Activated T-cell treated with anti-CD3 and anti-CD28 coated beads, Interleukin-2, amount 50 U/mL, for 24 hours (primary cell): Measurements from ENCODE around the gene DNAJC17.

Experiments used
- DNase-seq: peaks from one replicate; pipeline ENCODE4 v3.0.0-alpha.2; 2020
- H3K27ac Mint-ChIP-seq: 2 replicates; pipeline ENCODE4 v1.8.0; 2020; ENCODE audit warnings: mild to moderate bottlenecking, mixed read lengths
- H3K27me3 Mint-ChIP-seq: 2 replicates; pipeline ENCODE4 v1.8.0; 2020; ENCODE audit warnings: mixed read lengths
- H3K36me3 Mint-ChIP-seq: 2 replicates; pipeline ENCODE4 v1.8.0; 2020; ENCODE audit warnings: low read depth, mixed read lengths
- H3K4me1 Mint-ChIP-seq: 2 replicates; pipeline ENCODE4 v1.8.0; 2020; ENCODE audit warnings: low read depth, mixed read lengths
- H3K4me3 Mint-ChIP-seq: 2 replicates; pipeline ENCODE4 v1.8.0; 2020; ENCODE audit warnings: mild to moderate bottlenecking, moderate library complexity, mixed read lengths
- H3K9me3 Mint-ChIP-seq: 2 replicates; pipeline ENCODE4 v1.8.0; 2020; ENCODE audit warnings: mixed read lengths

Gene DNAJC17

DNA sequence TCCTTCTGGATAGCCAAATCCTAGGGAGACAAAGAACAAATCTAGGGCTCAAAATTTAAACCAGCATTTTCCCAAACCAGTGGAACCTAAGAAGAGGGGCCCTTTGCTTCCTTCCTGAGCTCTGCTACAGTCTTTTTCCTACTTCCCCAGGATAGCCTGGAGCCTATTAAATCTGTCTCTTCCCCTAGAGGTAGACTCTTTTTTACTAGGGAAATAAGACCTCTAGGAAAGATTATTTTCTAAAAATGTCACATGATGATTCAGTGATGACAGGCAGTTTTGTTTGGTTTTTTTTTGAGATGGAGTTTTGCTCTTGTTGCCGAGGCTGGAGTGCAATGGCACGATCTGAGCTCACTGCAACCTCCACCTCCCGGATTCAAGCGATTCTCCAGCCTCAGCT lies 70.7 kb downstream of the DNAJC17 start:
- H3K9me3 Mint-ChIP-seq, result no peaks in the 10 kb centered on the region
- no peaks in the 10 kb centered on the region for H3K27me3 Mint-ChIP-seq
- H3K4me1 Mint-ChIP-seq, result no peaks in the 10 kb centered on the region
- H3K4me3 Mint-ChIP-seq, result no peak overlapping the region
- H3K36me3 Mint-ChIP-seq, result peaks cover 96% of the 10 kb centered on the region
- H3K27ac Mint-ChIP-seq, result peak overlapping the region; percentile 73
- no peak for DNase-seq

DNA sequence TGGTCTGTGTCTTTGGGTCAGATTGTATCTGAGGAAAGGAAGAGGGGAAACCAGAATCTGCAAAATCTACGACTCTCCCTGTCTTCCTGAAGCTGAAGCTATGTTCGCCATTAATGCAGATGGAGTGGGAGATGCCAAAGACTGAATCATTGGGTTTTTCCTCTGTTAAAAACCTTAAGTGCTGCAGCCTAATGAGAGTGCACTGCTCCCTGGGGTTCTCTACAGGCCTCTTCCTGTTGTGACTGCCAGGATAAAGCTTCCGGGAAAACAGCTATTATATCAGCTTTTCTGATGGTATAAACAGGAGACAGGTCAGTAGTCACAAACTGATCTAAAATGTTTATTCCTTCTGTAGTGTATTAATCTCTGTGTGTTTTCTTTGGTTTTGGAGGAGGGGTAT lies 76.2 kb downstream of the DNAJC17 start:
- H3K4me1 Mint-ChIP-seq, result no peaks in the 10 kb centered on the region
- peaks cover 81% of the 10 kb centered on the region for H3K36me3 Mint-ChIP-seq
- H3K27me3 Mint-ChIP-seq, result no peaks in the 10 kb centered on the region
- DNase-seq, result no peak
- no peaks in the 10 kb centered on the region for H3K9me3 Mint-ChIP-seq
- no peak overlapping the region for H3K4me3 Mint-ChIP-seq
- H3K27ac Mint-ChIP-seq, result peak overlapping the region; percentile 1

DNA sequence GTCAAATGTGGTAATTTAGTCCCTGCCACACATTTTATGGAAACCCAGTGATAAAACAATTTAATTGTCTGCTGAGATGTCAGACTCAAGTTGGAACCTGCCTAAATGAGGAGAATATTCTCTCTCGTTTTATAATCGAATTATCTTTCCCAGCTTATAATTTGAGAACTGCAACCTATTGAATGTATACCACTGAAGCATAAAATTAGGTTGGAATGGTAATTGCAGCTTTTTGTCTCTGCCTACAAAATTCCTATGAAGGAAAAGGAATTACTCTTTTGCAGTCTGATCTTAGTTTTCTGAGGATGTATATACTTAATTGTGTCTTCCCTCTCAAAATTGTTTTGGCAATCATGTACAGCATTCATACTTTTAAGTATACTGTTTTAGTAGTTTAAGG lies 83.4 kb downstream of the DNAJC17 start:
- Mint-ChIP-seq H3K9me3 (no peaks in the 10 kb centered on the region), H3K4me1 (peaks cover 18% of the 10 kb centered on the region), H3K27ac (no peak overlapping the region), H3K36me3 (peaks cover 70% of the 10 kb centered on the region), H3K4me3 (no peak overlapping the region), H3K27me3 (no peaks in the 10 kb centered on the region)
- DNase-seq, result no peak

DNA sequence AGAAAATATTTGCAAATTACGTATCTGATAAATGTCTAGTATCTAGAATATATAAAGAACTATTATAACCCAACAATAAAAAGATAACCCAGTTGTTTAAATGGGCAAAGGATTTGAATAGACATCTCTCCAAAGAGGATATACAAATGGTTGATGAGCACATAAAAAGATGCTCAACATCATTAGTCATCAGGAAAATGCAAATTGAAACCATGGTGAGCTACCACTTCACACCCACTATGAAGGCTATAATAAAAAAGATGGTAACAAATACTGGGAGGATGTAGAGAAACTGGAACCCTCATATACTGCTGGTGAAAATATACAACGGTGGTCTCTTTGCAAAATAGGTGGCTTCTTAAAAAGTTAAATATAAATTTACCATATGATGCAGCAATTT lies 84.3 kb downstream of the DNAJC17 start:
- Mint-ChIP-seq H3K36me3 (peaks cover 72% of the 10 kb centered on the region), H3K27ac (no peak overlapping the region), H3K4me3 (no peak overlapping the region), H3K4me1 (peaks cover 18% of the 10 kb centered on the region), H3K9me3 (no peaks in the 10 kb centered on the region), H3K27me3 (no peaks in the 10 kb centered on the region)
- DNase-seq, result no peak

DNA sequence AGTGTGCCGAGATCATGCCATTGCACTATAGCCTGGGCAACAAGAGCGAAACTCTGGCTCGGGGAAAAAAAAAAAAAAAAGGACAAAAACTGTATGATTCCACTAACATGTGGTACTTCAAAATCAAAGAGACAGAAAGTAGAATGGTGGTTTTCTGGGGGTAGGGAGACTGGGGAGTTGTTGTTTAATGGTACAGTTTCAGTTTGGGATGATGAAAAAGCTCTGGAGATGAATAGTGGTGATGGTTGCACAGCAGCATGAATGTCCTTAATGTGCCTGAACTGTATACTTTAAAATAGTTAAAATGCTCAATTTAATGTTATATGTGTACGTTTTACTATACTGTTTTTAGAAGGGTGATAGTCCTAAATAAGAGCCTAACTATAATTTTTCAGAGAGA lies 84.9 kb downstream of the DNAJC17 start:
- Mint-ChIP-seq H3K4me1 (peaks cover 18% of the 10 kb centered on the region), H3K36me3 (peaks cover 75% of the 10 kb centered on the region), H3K27me3 (no peaks in the 10 kb centered on the region), H3K9me3 (no peaks in the 10 kb centered on the region), H3K27ac (peak overlapping the region; percentile 27), H3K4me3 (no peak overlapping the region)
- DNase-seq, result no peak

DNA sequence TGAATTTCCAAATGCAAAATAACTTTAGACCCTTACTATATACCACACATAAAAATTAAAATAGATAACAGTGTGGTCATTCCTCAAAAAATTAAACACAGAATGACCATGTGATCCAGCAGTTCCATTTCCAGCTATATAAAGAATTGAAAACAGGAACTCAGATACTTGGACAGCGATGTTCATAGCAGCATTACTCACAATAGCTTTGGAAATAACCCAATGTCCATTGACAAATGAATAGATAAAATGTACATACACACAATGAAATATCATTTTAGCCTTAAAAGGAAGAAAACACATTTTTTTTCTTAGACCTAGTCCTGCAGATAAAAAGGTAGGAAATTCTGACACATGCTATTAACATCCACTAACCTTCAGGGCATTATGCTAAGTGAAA lies 85.6 kb downstream of the DNAJC17 start:
- H3K27me3 Mint-ChIP-seq, result no peaks in the 10 kb centered on the region
- no peaks in the 10 kb centered on the region for H3K9me3 Mint-ChIP-seq
- DNase-seq, result no peak
- peaks cover 18% of the 10 kb centered on the region for H3K4me1 Mint-ChIP-seq
- peaks cover 75% of the 10 kb centered on the region for H3K36me3 Mint-ChIP-seq
- no peak overlapping the region for H3K27ac Mint-ChIP-seq
- H3K4me3 Mint-ChIP-seq, result no peak overlapping the region

DNA sequence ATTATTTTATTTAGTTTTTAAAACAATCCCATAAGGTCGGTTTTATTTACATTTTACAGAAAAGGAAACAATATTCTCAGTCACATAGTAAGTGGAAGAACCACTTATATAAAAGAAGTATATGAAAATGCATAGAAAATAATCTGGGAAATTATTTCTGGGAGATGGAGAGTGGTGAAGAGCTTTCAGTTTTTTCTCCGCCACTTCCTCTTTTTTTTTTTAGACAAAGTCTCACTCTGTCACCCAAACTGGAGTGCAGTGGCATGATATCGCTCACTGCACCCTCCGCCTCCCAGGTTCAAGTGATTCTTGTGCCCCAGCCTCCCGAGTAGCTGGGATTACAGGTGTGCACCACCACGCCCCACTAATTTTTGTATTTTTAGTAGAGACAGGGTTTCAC lies 91.1 kb downstream of the DNAJC17 start:
- H3K36me3 Mint-ChIP-seq, result peaks cover 88% of the 10 kb centered on the region
- no peak overlapping the region for H3K27ac Mint-ChIP-seq
- no peak overlapping the region for H3K4me3 Mint-ChIP-seq
- H3K4me1 Mint-ChIP-seq, result no peaks in the 10 kb centered on the region
- H3K27me3 Mint-ChIP-seq, result no peaks in the 10 kb centered on the region
- no peaks in the 10 kb centered on the region for H3K9me3 Mint-ChIP-seq
- DNase-seq, result no peak
